GM19193 (cell line): ENCODE data around the gene CDR2.

Source experiments
- POLR2A ChIP-seq: IDR thresholded peaks from 4 replicates; pipeline ENCODE4 v1.6.1; 2011; ENCODE audit not compliant: insufficient read depth, insufficient read length; ENCODE audit errors: extremely low read depth

The CDR2 gene

DNA sequence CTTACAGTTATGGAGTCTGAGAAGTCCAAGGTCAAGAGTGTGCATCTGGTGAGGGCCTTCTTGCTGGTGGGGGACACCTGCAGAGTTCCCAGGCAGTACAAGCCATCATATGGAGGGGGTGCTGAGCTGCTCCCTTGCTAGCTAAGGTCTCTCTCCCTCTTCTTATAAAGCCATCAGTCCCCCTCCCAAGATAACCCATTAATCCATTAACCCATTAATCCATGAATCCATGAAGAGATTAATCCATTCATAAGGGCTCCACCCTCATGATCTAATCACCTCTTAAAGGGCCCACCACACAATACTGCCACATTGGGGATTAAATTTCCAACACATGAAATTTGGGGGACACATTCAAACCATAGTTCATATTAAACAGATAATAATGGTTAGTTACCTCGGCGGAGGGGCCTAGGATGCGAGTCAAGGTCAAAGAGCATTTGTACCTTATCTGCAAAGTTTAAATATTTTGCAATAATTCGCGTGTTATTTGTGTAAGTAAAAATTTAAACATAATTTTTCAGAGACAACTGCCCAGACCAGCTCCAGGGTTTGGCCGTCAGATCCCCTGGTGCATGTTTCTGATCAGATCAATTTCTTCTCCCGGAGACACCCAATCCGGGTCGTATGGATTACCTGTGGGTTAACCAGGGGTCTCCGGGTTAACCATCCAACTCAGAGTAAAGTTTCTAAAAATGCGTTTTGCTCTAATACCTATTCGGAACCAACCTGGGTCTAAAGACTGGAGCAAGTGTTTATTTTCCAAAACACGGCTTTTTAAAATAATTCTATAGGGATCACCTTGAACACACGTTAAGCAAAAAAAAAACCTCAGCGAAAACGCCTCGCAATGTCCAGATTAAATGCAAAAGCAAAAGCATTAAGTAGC lies 78.0 kb downstream of the CDR2 start:
- no peak for TF ChIP-seq POLR2A
